ENCODE data around the gene ASTN2.

ASTN2 gene

GRCh38 chr9:116499986-116500871, 914.6 kb downstream of the ASTN2 start:
- no peak overlapping the region for H3K27ac ChIP-seq (ENCODE audit: low read length)
- no peak overlapping the region for H3K4me2 ChIP-seq (ENCODE audit: insufficient read depth, low read length)
- H3K4me1 ChIP-seq (ENCODE audit: insufficient read depth, low read length): no peaks in the 10 kb centered on the region
- H3K4me3 ChIP-seq (ENCODE audit: low read depth in 1 of 2, low read length in 2 of 2): no peak overlapping the region
- H3K79me2 ChIP-seq (ENCODE audit: insufficient read depth, low read length): no peaks in the 10 kb centered on the region
- H3K9ac ChIP-seq (ENCODE audit: low read depth, low read length): no peak overlapping the region
- no peak for TF ChIP-seq EZH2 (IDR thresholded peaks at IDR 0.05; ENCODE audit: borderline replicate concordance, low read depth, low read length, severe bottlenecking)
- TF ChIP-seq CTCF (IDR thresholded peaks at IDR 0.05; ENCODE audit: borderline replicate concordance, extremely low read depth, low read length, poor library complexity, severe bottlenecking): no peak
- DNase-seq (no peak), ATAC-seq (ENCODE audit: insufficient read depth, low read depth) (no peak)
- no peak overlapping the region for H2AFZ ChIP-seq (ENCODE audit: low read depth, low read length)
- no peaks in the 10 kb centered on the region for H3K9me3 ChIP-seq (ENCODE audit: insufficient read depth, low read length, severe bottlenecking)
- H3K36me3 ChIP-seq (ENCODE audit: insufficient read depth, low read length): no peaks in the 10 kb centered on the region
- no peaks in the 10 kb centered on the region for H3K27me3 ChIP-seq (ENCODE audit: insufficient read depth, low read length, poor library complexity)
- no peaks in the 10 kb centered on the region for H4K20me1 ChIP-seq (ENCODE audit: insufficient read depth, low read length)

GRCh38 chr9:116499434-116499833, 915.4 kb downstream of the ASTN2 start:
- Histone ChIP-seq H3K4me2 (ENCODE audit: insufficient read depth, low read length) (no peak overlapping the region), H4K20me1 (ENCODE audit: insufficient read depth, low read length) (no peaks in the 10 kb centered on the region), H2AFZ (ENCODE audit: low read depth, low read length) (no peak overlapping the region), H3K4me3 (ENCODE audit: low read depth in 1 of 2, low read length in 2 of 2) (no peak overlapping the region), H3K9ac (ENCODE audit: low read depth, low read length) (no peak overlapping the region), H3K27ac (ENCODE audit: low read length) (no peak overlapping the region), H3K36me3 (ENCODE audit: insufficient read depth, low read length) (no peaks in the 10 kb centered on the region), H3K9me3 (ENCODE audit: insufficient read depth, low read length, severe bottlenecking) (no peaks in the 10 kb centered on the region), H3K27me3 (ENCODE audit: insufficient read depth, low read length, poor library complexity) (no peaks in the 10 kb centered on the region), H3K4me1 (ENCODE audit: insufficient read depth, low read length) (no peaks in the 10 kb centered on the region), H3K79me2 (ENCODE audit: insufficient read depth, low read length) (no peaks in the 10 kb centered on the region)
- DNase-seq (no peak), ATAC-seq (ENCODE audit: insufficient read depth, low read depth) (no peak)
- TF ChIP-seq EZH2 (IDR thresholded peaks at IDR 0.05; ENCODE audit: borderline replicate concordance, low read depth, low read length, severe bottlenecking): no peak
- TF ChIP-seq CTCF (IDR thresholded peaks at IDR 0.05; ENCODE audit: borderline replicate concordance, extremely low read depth, low read length, poor library complexity, severe bottlenecking): no peak

GRCh38 chr9:116497095-116497890, 917.6 kb downstream of the ASTN2 start:
- Histone ChIP-seq H3K79me2 (ENCODE audit: insufficient read depth, low read length) (no peaks in the 10 kb centered on the region), H3K9ac (ENCODE audit: low read depth, low read length) (no peak overlapping the region), H3K27ac (ENCODE audit: low read length) (no peak overlapping the region), H3K9me3 (ENCODE audit: insufficient read depth, low read length, severe bottlenecking) (no peaks in the 10 kb centered on the region), H2AFZ (ENCODE audit: low read depth, low read length) (no peak overlapping the region), H3K4me2 (ENCODE audit: insufficient read depth, low read length) (no peak overlapping the region), H3K4me1 (ENCODE audit: insufficient read depth, low read length) (no peaks in the 10 kb centered on the region), H4K20me1 (ENCODE audit: insufficient read depth, low read length) (no peaks in the 10 kb centered on the region), H3K27me3 (ENCODE audit: insufficient read depth, low read length, poor library complexity) (no peaks in the 10 kb centered on the region), H3K4me3 (ENCODE audit: low read depth in 1 of 2, low read length in 2 of 2) (no peak overlapping the region), H3K36me3 (ENCODE audit: insufficient read depth, low read length) (no peaks in the 10 kb centered on the region)
- DNase-seq (no peak), ATAC-seq (ENCODE audit: insufficient read depth, low read depth) (no peak)
- no peak for TF ChIP-seq EZH2 (IDR thresholded peaks at IDR 0.05; ENCODE audit: borderline replicate concordance, low read depth, low read length, severe bottlenecking)
- TF ChIP-seq CTCF (IDR thresholded peaks at IDR 0.05; ENCODE audit: borderline replicate concordance, extremely low read depth, low read length, poor library complexity, severe bottlenecking): no peak

Data from DND-41 (cell line).